Transverse colon (tissue), 3 donors: ENCODE measurements around the gene TMEM205.

ENCODE experiments used
- CTCF ChIP-seq, 5 experiments: fragments of 200-600 bp in 3 of 5; fragments of 450-650 bp in 2 of 5; sonication (generic) in 3 of 5; IDR thresholded peaks; 1 replicate in 2 of 5; 2 replicates in 3 of 5; pipeline ENCODE4 v1.5.1; 2016 to 2017; ENCODE audit warnings: antibody characterized with exemption in 5 of 5, inconsistent platforms in 3 of 5, mild to moderate bottlenecking in 2 of 5, moderate library complexity in 1 of 5
- EP300 ChIP-seq: sonication (generic); formaldehyde crosslinking; IDR thresholded peaks from one replicate; pipeline ENCODE4 v1.6.1; 2017; ENCODE audit warnings: antibody characterized with exemption, low read depth
- POLR2A ChIP-seq: fragments of 450-650 bp; IDR thresholded peaks from one replicate; pipeline ENCODE4 v1.6.1; 2016; ENCODE audit warnings: antibody characterized with exemption, mild to moderate bottlenecking, moderate library complexity

GRCh38 chr19:11365557-11366117, 19.6 kb upstream of the TMEM205 start:
- no peak for TF ChIP-seq CTCF (IDR thresholded peaks at IDR 0.05)
- TF ChIP-seq EP300 = no peak
- TF ChIP-seq POLR2A = no peak
